T1000 (cell line): ENCODE measurements around the gene NEK5.

Experiments used
- DNase-seq: peaks from one replicate; lab custom pipeline; 2025; ENCODE audit warnings: mixed read lengths; lab: John Stamatoyannopoulos, UW

NEK5 gene

DNA sequence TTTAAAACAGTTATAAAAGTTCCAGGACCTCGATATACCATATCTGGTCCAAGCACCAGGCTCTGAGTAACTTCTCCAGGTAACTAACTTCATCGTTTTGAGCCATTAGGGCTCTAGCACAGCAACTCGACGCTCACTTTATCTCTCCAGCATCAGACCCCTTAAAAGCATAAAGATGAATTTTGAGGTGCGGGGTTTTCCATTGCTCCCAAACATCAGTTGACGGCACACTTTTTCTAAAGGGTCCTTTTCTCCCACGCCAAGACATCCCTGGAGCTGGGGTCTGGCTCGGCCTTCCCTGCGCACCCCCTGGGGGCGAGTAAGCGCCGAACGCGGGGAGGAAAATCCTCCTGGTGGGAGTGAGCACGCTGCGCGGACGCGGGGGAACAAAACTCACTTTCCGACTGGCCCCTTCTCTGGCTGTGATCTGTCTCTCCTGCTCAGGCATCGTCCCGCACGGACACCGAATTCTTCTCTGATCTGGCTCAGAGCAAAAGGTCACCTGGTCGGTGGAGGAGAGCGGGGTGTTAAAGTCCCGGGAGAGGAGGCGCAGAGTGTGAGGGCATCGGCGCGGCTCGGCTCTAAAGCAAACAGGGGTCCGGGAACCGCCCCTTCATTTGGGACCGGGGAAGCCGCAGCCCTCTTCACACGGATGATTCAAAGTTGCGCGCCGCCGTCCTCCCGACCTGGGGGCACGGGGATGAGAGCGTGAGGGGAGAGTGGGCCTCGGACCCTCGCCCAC, 117.8 kb downstream of the NEK5 start, which contains the start of gene ATP7B:
TSS of gene ATP7B (minus strand) at position 561 of the 742 bp plus-strand sequence. CDS start at position 448, 113 bp downstream.
- no peak for DNase-seq

- DNase-seq, result no peak
Measured at GRCh38 chr13:52009946-52010345, 118.9 kb downstream of the NEK5 start.

GRCh38 chr13:52006523-52007245, 122.2 kb downstream of the NEK5 start:
- no peak for DNase-seq

DNA sequence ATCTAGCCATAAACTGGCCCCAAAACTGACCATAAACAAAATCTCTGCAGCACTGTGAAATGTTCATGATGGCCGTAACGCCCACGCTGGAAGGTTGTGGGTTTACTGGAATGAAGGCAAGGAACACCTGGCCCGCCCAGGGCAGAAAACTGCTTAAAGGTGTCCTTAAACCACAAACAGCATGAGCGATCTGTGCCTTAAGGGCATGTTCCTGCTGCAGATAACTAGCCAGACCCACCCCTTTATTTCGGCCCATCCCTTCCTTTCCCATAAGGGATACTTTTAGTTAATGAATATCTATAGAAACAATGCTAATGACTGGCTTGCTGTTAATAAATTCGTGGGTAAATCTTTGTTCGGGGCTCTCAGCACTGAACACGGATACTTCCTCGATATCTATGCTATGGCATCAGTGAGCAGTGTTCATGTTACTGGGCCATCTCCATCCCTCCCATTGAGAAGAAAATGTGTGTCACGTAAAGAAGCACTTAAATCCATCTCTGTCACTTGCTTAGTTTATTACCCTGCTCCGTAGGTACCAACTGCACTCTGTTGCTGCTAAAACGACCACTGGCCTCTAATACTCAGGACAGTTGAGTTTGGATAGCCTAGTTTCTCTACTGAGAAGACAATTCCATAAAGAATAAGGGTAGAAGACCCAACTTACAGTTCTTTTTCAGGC, 122.9 kb downstream of the NEK5 start:
- DNase-seq, result no peak

DNA sequence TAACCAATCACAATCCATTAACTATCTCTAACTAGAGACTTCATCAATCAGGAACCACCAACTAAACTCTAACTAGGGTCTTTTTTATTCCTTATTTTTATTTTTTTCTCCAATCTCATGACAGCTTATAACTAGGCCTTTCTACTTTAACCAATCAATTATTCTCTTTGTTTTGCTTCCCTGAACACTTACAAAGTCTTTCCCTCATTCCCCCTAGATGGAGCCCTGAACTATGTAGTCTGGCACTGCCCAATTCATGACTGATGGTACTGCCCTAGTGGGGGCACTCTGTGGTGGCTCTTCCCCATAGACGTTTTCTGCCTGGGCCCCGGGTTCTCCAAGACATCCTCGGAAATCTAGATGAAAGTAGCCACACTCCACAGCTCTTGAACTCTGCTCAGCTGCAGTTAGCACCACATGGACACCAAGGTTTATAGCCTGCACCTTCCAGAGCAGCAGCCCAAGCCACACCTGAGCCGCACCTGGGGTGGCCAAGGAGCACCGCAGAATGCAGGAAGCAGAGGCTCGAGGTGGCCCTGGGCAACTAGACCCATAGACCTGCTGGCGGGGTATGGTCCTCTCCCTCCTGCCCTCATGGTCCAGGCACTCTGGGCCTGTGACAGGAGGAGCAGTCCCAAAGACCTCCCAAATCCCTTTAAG, 124.2 kb downstream of the NEK5 start:
- no peak for DNase-seq

DNA sequence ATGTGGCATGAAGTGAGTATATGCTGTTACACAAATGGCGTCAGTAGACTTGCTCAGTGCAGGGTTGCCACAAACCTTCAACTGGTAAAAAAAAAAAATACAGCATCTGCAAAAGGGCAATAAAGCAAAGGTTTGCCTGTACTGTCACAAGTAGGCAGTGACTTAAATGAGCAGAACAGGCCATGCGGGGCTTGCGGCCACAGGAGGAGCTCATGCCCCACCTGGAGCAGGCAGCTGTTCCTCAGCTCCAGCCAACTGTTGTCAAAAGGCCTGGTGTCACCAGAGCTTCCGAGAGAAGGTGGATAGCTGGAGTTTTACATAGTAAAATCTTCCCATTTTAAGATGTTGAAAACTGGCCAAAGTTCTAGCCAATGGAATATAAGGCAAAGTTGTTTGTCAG, 125.3 kb downstream of the NEK5 start:
- no peak for DNase-seq

- DNase-seq, result no peak
Measured at GRCh38 chr13:52002361-52002760, 126.5 kb downstream of the NEK5 start.

GRCh38 chr13:52001120-52001731, 127.6 kb downstream of the NEK5 start:
- DNase-seq, result no peak

DNA sequence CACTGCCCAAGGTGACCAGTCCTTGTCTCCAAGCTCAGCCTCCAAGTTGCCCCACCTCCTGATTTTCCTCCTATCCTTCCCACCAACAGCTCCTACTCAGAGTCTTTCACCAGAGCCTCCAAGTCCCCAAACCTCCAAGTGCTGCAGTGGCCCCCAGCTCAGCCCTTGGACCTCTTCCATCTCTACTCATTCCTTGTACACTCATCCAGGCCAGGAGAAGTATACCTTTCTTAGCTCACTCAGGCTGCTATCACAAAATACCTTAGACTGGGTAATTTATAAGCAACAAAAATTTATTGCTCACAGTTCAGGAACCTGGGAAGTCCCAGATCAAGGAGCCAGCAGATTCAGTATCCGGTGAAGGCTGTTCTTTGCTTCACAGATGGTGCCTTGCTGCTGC, 129.0 kb downstream of the NEK5 start:
- no peak for DNase-seq

- DNase-seq, result no peak
Measured at GRCh38 chr13:51999510-51999911, 129.4 kb downstream of the NEK5 start.

DNA sequence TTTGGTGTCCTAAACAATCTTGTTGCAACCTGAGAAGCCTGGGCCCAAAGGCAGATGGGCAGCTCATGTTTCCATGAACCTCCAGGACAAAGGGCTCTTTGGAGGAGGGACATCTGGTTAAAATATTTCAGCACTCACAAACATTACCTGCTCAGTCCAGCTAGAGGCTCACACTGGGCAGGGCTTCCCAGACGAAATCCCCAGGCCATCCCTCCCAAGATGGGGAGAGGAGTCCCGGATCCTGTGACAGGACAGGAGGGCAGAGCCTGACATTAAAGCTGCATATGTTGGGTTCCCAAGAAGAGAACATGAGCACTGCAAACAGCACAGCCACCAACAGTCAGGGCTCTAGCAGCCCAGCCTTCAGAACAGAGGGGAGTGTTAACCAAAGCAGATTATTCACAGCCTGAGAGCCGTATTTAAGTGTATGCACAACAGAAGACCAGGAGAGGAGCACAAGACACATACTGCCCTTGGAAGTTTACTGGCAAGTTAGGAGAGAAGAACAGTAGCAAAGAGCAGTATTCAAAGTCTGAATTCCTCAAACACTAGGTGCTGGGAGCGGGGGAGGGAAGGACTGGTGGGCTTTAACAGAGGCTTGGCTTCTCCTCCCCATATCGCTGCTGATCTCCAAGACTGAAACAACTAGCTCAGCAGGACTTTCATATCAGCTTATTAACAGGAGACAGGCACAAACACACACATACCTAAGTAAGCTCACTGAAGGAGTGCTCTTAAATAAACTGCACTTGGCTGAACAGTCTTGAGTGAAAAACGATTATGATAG, 130.0 kb downstream of the NEK5 start:
- DNase-seq, result no peak

- DNase-seq, result no peak
Measured at GRCh38 chr13:51997641-51998330, 131.1 kb downstream of the NEK5 start.

DNA sequence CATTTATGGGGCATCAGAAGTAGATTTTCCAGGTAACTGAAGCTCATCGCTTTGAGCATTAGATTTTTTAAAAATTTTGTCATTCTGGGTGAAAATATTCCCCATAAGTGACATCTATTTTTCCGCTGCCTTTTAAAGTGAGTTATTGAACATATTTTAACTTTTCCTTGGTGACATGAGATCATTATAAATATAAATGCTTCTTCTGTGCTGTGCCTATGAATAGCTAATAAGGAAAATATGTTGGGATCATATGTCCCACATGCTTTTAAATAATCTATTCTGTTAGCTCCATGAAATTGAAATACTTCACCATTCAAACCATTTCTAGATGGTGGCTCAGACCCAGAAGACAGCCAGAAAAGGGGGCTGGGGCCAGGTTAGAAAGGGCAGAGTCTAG, 131.7 kb downstream of the NEK5 start:
- no peak for DNase-seq

DNA sequence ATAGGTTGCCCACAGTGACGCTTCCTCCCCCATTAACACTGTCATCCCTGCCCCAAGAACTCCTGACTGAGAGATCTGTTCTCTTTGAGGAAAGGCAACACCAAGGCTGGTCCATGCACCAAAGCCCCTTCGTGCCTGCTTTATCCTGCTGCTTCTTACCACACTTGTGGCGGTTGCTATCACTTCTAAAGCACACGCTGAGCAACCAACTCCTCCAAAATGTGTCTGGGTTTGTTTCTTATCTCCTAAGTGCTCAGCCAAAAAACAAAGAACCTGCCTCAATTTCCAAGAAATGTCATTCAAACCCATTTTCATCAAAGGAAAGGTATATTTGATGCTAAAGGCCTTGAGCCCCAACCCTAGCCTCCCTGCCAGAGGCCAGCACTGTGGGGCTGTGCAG, 132.2 kb downstream of the NEK5 start:
- DNase-seq, result no peak

- DNase-seq, result no peak
Measured at GRCh38 chr13:51995677-51996551, 133.0 kb downstream of the NEK5 start.

DNA sequence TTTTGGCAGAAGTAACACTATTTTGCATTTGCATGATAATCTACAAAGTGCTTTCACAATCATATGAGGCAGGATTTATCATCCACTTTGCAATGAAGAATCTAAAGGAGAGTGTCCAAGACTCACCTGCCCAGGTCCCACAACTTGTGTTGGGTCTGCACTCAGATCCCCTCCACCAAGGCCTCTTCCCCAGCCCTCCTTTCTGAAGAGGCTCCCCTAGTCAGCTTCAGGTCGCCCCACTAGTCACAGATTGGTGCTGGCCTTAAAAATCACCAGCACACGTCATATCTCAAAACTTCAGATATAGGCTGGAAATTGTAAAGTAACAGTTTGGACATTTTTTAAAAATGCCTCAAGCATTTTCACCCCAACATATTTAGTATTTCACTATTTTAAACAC, 135.2 kb downstream of the NEK5 start:
- no peak for DNase-seq

GRCh38 chr13:51988988-51989618, 139.8 kb downstream of the NEK5 start:
- DNase-seq, result no peak
